ENCODE results near the gene ACOXL. TPM values are rescaled to one million over a fixed set of nuclear protein-coding genes. Genes with fewer than 3 reads are reported as not detected.

Gene ACOXL
- total RNA-seq, 1 donor from 2014 or later: 0.58 TPM

DNA sequence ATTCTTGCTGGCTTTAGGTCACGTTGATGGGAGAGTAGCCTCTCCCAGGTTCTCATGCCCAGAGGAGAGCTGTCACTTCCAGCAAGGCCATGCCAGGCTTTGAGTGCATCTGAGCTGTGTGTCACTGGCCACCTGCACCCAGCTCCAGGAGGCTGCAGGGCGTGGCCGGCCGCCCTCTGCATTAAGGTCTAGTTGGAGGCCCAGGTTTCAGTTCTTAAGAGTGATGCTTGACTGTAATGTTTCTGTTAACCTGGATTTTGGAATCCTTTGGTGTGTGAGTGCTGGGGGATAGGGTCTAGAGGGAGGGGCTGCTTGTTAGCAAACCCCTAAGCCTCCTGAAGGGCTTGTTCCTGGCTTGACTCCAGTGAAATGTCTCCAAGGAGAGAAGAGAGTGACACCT is 140.1 kb downstream of the ACOXL start:
- TF ChIP-seq, protein P1, sequence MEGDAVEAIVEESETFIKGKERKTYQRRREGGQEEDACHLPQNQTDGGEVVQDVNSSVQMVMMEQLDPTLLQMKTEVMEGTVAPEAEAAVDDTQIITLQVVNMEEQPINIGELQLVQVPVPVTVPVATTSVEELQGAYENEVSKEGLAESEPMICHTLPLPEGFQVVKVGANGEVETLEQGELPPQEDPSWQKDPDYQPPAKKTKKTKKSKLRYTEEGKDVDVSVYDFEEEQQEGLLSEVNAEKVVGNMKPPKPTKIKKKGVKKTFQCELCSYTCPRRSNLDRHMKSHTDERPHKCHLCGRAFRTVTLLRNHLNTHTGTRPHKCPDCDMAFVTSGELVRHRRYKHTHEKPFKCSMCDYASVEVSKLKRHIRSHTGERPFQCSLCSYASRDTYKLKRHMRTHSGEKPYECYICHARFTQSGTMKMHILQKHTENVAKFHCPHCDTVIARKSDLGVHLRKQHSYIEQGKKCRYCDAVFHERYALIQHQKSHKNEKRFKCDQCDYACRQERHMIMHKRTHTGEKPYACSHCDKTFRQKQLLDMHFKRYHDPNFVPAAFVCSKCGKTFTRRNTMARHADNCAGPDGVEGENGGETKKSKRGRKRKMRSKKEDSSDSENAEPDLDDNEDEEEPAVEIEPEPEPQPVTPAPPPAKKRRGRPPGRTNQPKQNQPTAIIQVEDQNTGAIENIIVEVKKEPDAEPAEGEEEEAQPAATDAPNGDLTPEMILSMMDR (IDR thresholded peaks at IDR 0.05; ENCODE audit: insufficient read depth, low read length, poor library complexity, severe bottlenecking): no peak
- H3K27me3 ChIP-seq (ENCODE audit: control insufficient read depth, insufficient read depth, low read length): peaks cover under 1% of the 10 kb centered on the region
- no peak for DNase-seq (ENCODE audit: low read depth)
- no peak overlapping the region for H3K4me3 ChIP-seq (ENCODE audit: low read depth, low read length)
- H3K36me3 ChIP-seq (ENCODE audit: control insufficient read depth, insufficient read depth, low read length): no peaks in the 10 kb centered on the region

DNA sequence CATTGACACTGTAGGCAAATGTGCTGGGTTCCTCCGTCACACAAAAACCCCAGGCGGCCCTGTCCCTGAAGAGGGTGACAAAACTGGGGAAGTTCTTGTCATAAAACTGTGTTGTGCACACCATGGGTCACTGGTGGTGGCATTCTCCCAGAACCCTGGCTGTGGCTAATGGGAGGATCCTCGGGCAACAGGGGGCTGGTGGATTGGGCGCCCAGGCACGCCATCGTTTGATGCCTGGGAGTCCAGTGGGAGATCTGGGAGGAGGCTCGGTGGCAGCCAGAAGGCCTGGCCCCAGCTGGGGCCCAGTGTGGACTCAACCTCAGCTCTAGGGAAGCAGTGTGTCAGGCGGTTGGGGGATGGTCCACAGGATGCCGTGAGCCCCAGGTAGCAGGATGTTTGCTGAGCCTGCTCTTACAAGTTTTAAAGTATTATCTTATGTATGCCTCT is 140.7 kb downstream of the ACOXL start:
- no peaks in the 10 kb centered on the region for H3K36me3 ChIP-seq (ENCODE audit: control insufficient read depth, insufficient read depth, low read length)
- TF ChIP-seq, protein P1 (IDR thresholded peaks at IDR 0.05; ENCODE audit: insufficient read depth, low read length, poor library complexity, severe bottlenecking): no peak
- H3K27me3 ChIP-seq (ENCODE audit: control insufficient read depth, insufficient read depth, low read length): peaks cover 3% of the 10 kb centered on the region
- no peak overlapping the region for H3K4me3 ChIP-seq (ENCODE audit: low read depth, low read length)
- no peak for DNase-seq (ENCODE audit: low read depth)

DNA sequence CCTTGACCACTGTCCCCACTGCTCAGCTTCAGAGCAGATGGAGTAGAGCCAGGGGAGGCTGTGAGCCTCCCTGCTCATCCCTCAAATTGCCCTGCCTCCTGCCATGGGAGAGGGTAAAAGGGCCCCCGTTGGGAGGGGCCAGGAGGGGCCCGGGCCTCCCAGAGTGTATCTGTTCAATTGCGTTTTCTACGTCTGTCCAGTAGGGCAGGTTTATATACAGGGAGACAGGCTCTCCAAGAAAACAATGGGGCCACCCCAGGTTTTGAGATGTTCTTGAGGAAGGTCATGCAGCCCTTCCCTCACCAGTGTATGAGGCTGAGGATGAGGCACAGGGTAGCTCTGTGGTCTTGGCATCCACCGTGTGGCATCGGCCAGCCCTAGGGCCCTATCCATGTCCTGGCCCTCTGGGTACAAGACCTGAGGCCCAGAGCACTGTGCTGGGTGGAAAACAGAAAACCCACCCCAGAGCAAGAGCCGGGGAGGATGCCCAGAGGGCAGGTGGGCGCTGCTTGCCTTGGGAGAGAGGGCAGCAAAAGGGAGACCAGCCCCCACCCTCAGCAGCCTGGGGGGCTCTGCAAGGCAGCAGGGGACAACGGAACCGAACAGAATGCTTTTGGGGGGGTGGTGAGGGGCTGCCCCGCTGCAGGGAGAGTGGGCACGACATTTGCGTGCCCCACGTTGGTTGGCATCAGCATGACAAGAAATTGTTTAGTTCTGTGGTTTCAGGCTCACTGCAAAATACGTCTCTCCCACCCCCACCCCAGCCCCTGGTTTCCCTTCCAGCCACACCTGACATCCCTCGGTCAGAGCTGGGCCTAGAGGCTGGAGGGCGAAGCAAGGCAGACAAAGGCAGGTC is 141.5 kb downstream of the ACOXL start:
- Histone ChIP-seq H3K4me3 (ENCODE audit: low read depth, low read length) (no peak overlapping the region), H3K36me3 (ENCODE audit: control insufficient read depth, insufficient read depth, low read length) (no peaks in the 10 kb centered on the region), H3K27me3 (ENCODE audit: control insufficient read depth, insufficient read depth, low read length) (peaks cover 3% of the 10 kb centered on the region)
- TF ChIP-seq, protein P1 (IDR thresholded peaks at IDR 0.05; ENCODE audit: insufficient read depth, low read length, poor library complexity, severe bottlenecking): no peak
- DNase-seq (ENCODE audit: low read depth): no peak

DNA sequence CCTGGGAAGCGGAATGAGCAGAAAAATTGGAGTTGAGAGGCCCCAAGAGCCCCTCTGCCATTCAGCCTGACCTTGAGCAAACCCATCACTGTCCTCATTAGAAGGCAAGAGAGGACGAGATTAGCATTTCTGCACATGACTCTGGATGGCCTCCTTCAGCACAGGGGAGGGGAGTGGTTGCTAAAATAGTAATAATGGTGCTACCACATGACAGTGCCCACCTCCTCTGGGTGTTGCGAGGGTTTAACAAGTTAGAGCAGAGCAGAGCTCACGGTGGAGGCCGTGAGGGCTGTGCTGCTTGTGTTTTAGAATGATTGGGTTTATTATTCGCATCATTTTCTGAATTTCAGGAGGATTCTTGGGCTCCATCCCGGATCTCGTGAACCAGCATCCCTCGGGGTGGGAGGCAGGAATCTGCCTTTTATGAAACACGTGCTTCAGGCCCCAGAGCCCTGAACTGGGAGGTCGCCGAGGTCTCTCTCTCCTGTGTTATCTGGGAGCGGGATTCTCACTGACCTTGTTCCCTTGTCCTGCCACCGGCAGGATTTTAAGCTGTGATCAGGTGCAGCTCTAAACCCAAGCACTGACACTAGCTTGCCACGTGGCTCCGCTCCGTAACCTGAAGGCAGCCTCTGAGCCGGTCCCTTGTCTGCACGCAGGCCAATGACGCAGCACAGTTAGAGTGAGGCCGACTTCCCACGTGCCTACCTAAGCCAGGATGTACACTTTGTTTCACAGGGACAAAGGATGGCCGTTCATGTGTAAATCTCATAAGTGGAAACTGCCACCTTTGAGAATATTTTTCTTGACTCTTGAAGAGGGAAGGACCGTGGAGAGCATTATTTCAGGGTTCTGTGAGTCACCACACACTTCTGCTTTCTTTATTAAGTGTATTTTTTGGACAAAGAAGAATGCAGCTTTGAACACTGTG is 142.3 kb downstream of the ACOXL start:
- Histone ChIP-seq H3K36me3 (ENCODE audit: control insufficient read depth, insufficient read depth, low read length) (no peaks in the 10 kb centered on the region), H3K27me3 (ENCODE audit: control insufficient read depth, insufficient read depth, low read length) (peaks cover 3% of the 10 kb centered on the region), H3K4me3 (ENCODE audit: low read depth, low read length) (no peak overlapping the region)
- no peak for DNase-seq (ENCODE audit: low read depth)
- TF ChIP-seq, protein P1 (IDR thresholded peaks at IDR 0.05; ENCODE audit: insufficient read depth, low read length, poor library complexity, severe bottlenecking): no peak

DNA sequence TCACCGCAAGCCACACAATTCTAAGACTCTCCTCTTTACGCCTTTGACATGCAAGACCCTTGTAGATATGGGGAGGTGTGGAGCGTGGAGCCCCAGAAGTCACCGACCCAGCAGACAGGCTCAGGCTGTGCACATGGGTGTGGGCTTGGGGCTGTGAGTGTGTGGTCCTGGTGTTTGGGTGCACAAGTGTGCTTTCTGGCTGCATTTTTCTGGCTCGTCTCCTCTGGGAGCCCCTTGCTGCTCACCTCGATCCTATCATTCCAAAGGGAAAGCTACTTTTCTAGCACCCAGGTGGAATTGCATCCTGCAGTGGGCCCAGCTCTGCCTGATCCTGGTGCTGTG is 143.0 kb downstream of the ACOXL start:
- no peak overlapping the region for H3K4me3 ChIP-seq (ENCODE audit: low read depth, low read length)
- no peak for DNase-seq (ENCODE audit: low read depth)
- H3K27me3 ChIP-seq (ENCODE audit: control insufficient read depth, insufficient read depth, low read length): peaks cover 3% of the 10 kb centered on the region
- H3K36me3 ChIP-seq (ENCODE audit: control insufficient read depth, insufficient read depth, low read length): no peaks in the 10 kb centered on the region
- TF ChIP-seq, protein P1 (IDR thresholded peaks at IDR 0.05; ENCODE audit: insufficient read depth, low read length, poor library complexity, severe bottlenecking): no peak

Measured in kidney epithelial cell (primary cell).